Activated CD4-positive, alpha-beta T cell treated with anti-CD3 and anti-CD28 coated beads for 36 hours (primary cell): ENCODE data around the gene NNAT. TPM values are rescaled to one million over a fixed set of nuclear protein-coding genes. Genes with fewer than 3 reads are reported as not detected.
A peak's percentile ranks its signal among the peaks of the same experiment; 100 is the strongest.

Experiments used
- ATAC-seq: fragments of 200-7000 bp; cut with Tn5 transposase; one replicate; pipeline ENCODE4 v1.10.0; 2021; ENCODE audit warnings: mild to moderate bottlenecking, moderate library complexity
- CTCF ChIA-PET: fragments of 350-600 bp; sonication (Branson Sonifier 250); formaldehyde crosslinking; loops from one replicate; lab custom pipeline; 2021; ENCODE audit warnings: antibody characterized with exemption; lab: Charles Lee
- POLR2A ChIA-PET: fragments of 350-600 bp; sonication (Branson Sonifier 250); formaldehyde crosslinking; loops from one replicate; lab custom pipeline; 2021; ENCODE audit warnings: antibody characterized with exemption, inconsistent platforms; lab: Charles Lee
- DNase-seq: peaks from one replicate; pipeline ENCODE4 v3.0.0-alpha.2; 2020
- H3K27ac Mint-ChIP-seq: one replicate; pipeline ENCODE4 v1.8.0; 2021; ENCODE audit warnings: mixed read lengths
- H3K27me3 Mint-ChIP-seq: one replicate; pipeline ENCODE4 v1.8.0; 2021; ENCODE audit warnings: mixed read lengths
- H3K36me3 Mint-ChIP-seq: one replicate; pipeline ENCODE4 v1.8.0; 2021; ENCODE audit warnings: low read depth, mixed read lengths
- H3K4me1 Mint-ChIP-seq: one replicate; pipeline ENCODE4 v1.8.0; 2021; ENCODE audit warnings: mixed read lengths
- H3K4me3 Mint-ChIP-seq: one replicate; pipeline ENCODE4 v1.8.0; 2021; ENCODE audit warnings: mild to moderate bottlenecking, moderate library complexity, mixed read lengths
- H3K9me3 Mint-ChIP-seq: one replicate; pipeline ENCODE4 v1.8.0; 2021; ENCODE audit warnings: low read depth, mixed read lengths
- intact Hi-C, 2 experiments: fragments of 100-400 bp; cut with DNase I in 1 of 2; cut with micrococcal nuclease in 1 of 2; formaldehyde crosslinking; loops; one replicate each; pipeline versions ENCODE4 v1.14.2 to v1.15.1; 2022 to 2024; cut with DNase I, micrococcal nuclease
- total RNA-seq, 2 experiments: library from RNA; stranded (reverse); gene quantifications; one replicate each; pipeline ENCODE4 v1.2.3, GENCODE V29; 2021

NNAT gene
- total RNA-seq, 2 experiments from 2014 or later = 0.42 to 0.91 TPM

GRCh38 chr20:37518606-37519507 is 2.2 kb upstream of the NNAT start:
- Mint-ChIP-seq H3K36me3 (peaks cover 14% of the 10 kb centered on the region), H3K27ac (no peak overlapping the region), H3K27me3 (no peaks in the 10 kb centered on the region), H3K9me3 (no peaks in the 10 kb centered on the region), H3K4me3 (no peak overlapping the region), H3K4me1 (peaks cover 13% of the 10 kb centered on the region)
- intact Hi-C loops = no loop called here
- DNase-seq = no peak
- ChIA-PET CTCF (interaction anchor here (0.7 to 2.0 kb wide), 3 partner anchors 17 to 702 kb away, joined by 3 to 10 read pairs (median 4); no protein-coding TSS in a partner anchor), POLR2A (no interaction called here)
- no peak for ATAC-seq

GRCh38 chr20:37519508-37520418 is 1.3 kb upstream of the NNAT start:
- POLR2A ChIA-PET = no interaction called here

DNA sequence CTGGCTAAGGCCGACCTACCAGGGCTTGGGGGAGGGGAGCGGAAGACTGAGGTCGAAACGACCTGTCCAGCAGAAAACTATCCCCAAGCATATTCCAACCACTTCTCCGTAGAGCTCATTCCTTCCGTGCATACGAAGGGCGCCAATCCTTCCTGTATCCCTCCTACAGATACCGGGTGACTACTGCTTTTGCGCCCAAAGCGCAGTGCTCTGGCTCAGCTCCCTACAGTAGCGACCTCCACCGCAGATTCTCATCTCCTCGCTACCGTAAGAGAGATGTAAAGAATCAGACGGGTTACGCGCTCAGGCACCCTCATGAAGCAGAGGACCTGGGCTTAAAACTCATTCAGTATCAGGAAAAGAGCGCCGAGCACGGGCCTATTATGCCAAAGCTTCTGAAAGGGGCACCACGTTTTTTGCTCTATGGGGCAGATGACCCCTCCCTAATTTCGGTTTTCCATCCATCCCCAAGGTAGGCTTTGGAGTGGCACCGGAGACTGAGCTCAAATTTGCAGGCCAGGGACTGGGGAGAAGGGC is 563 bp upstream of the NNAT start:
- intact Hi-C loops = loop anchor here in 1 of 2 experiments (10.0 kb wide), 1 partner anchor 914 kb away; the partner anchor contains the start of gene SNHG17
- Mint-ChIP-seq H3K4me1 (peaks cover 28% of the 10 kb centered on the region), H3K4me3 (peak overlapping the region; percentile 66), H3K27me3 (no peaks in the 10 kb centered on the region), H3K9me3 (no peaks in the 10 kb centered on the region), H3K36me3 (peaks cover 14% of the 10 kb centered on the region), H3K27ac (no peak overlapping the region)
- CTCF ChIA-PET = interaction anchor here (0.7 to 2.0 kb wide), 2 partner anchors 15 to 42 kb away, joined by 3 to 10 read pairs; no protein-coding TSS in a partner anchor
- DNase-seq (no peak), ATAC-seq (no peak)
- POLR2A ChIA-PET = no interaction called here

More at GRCh38 chr20:37519508-37520418, 1.3 kb upstream of the NNAT start:
- intact Hi-C loops = loop anchor here in 1 of 2 experiments (10.0 kb wide), 1 partner anchor 915 kb away; the partner anchor contains the start of gene SNHG17
- CTCF ChIA-PET = interaction anchor here (0.7 to 2.0 kb wide), 3 partner anchors 14 to 250 kb away, joined by 3 to 10 read pairs (median 3); no protein-coding TSS in a partner anchor
- ATAC-seq (no peak), DNase-seq (no peak)
- Mint-ChIP-seq H3K36me3 (peaks cover 14% of the 10 kb centered on the region), H3K27me3 (no peaks in the 10 kb centered on the region), H3K4me3 (peak overlapping the region; percentile 66), H3K4me1 (peaks cover 20% of the 10 kb centered on the region), H3K27ac (no peak overlapping the region), H3K9me3 (no peaks in the 10 kb centered on the region)

- ChIA-PET POLR2A (interaction anchor here (0.5 kb wide), 1 partner anchor 344 kb away, joined by 5 read pairs; the partner anchor contains the start of gene RPN2), CTCF (interaction anchor here (0.6 to 1.1 kb wide), 4 partner anchors 11 to 355 kb away, joined by 3 to 4 read pairs (median 3); partner anchors contain the start of gene RPN2)
- H3K27ac Mint-ChIP-seq = no peak overlapping the region
- no peaks in the 10 kb centered on the region for H3K9me3 Mint-ChIP-seq
- ATAC-seq (no peak), DNase-seq (no peak)
- H3K4me1 Mint-ChIP-seq = peaks cover 38% of the 10 kb centered on the region
- intact Hi-C loops = loop anchor here in 1 of 2 experiments (10.0 kb wide), 1 partner anchor 912 kb away; the partner anchor contains the start of gene SNHG17
- peaks cover 14% of the 10 kb centered on the region for H3K36me3 Mint-ChIP-seq
- no peak overlapping the region for H3K4me3 Mint-ChIP-seq
- H3K27me3 Mint-ChIP-seq = no peaks in the 10 kb centered on the region
Observed at GRCh38 chr20:37522260-37523011, 1.4 kb downstream of the NNAT start.

DNA sequence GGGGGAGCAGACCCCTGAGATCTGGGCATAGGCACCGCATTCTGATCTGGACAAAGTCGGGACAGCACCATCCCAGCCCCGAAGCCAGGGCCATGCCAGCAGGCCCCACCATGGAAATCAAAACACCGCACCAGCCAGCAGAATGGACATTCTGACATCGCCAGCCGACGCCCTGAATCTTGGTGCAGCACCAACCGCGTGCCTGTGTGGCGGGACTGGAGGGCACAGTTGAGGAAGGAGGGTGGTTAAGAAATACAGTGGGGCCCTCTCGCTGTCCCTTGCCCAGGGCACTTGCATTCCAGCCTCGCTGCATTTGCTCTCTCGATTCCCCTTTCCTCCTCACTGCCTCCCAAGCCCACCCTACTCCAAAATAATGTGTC is 2.0 kb downstream of the NNAT start:
- Mint-ChIP-seq H3K4me3 (no peak overlapping the region), H3K27ac (no peak overlapping the region), H3K36me3 (peaks cover 10% of the 10 kb centered on the region), H3K4me1 (peaks cover 38% of the 10 kb centered on the region), H3K9me3 (no peaks in the 10 kb centered on the region), H3K27me3 (no peaks in the 10 kb centered on the region)
- CTCF ChIA-PET = interaction anchor here (0.5 kb wide), 1 partner anchor 9 kb away, joined by 3 read pairs; no protein-coding TSS in a partner anchor
- intact Hi-C loops = loop anchor here in 1 of 2 experiments (10.0 kb wide), 1 partner anchor 912 kb away; the partner anchor contains the start of gene SNHG17
- DNase-seq = no peak
- POLR2A ChIA-PET = no interaction called here
- no peak for ATAC-seq

- Mint-ChIP-seq H3K27ac (no peak overlapping the region), H3K27me3 (no peaks in the 10 kb centered on the region), H3K9me3 (no peaks in the 10 kb centered on the region), H3K4me3 (no peak overlapping the region), H3K36me3 (peaks cover 8% of the 10 kb centered on the region), H3K4me1 (peaks cover 45% of the 10 kb centered on the region)
- CTCF ChIA-PET = interaction anchor here (2.5 kb wide), 1 partner anchor 10 kb away, joined by 7 read pairs; no protein-coding TSS in a partner anchor
- ATAC-seq = no peak
- POLR2A ChIA-PET = no interaction called here
- intact Hi-C loops = loop anchor here in 1 of 2 experiments (10.0 kb wide), 1 partner anchor 911 kb away; the partner anchor contains the start of gene SNHG17
- DNase-seq = no peak
Observed at GRCh38 chr20:37523911-37524700, 3.1 kb downstream of the NNAT start.

- H3K27ac Mint-ChIP-seq = no peak overlapping the region
- peak; percentile 49 for DNase-seq
- H3K9me3 Mint-ChIP-seq = no peaks in the 10 kb centered on the region
- no peaks in the 10 kb centered on the region for H3K27me3 Mint-ChIP-seq
- peak; percentile 27 for ATAC-seq
- H3K4me1 Mint-ChIP-seq = peaks cover 48% of the 10 kb centered on the region
- no peak overlapping the region for H3K4me3 Mint-ChIP-seq
- intact Hi-C loops = loop anchor here (5.0 to 10.0 kb wide), 5 partner anchors 113 to 910 kb away; partner anchors contain the start of genes CTNNBL1 (in 1 of the 2), MANBAL (in 1 of the 2) and SNHG17 (in 1 of the 2)
- POLR2A ChIA-PET = interaction anchor here (0.6 kb wide), 1 partner anchor 633 kb away, joined by 3 read pairs; no protein-coding TSS in a partner anchor
- H3K36me3 Mint-ChIP-seq = peaks cover 8% of the 10 kb centered on the region
- CTCF ChIA-PET = interaction anchor here (0.5 to 2.5 kb wide), 2 partner anchors 9 to 346 kb away, joined by 4 to 7 read pairs; partner anchors contain the start of gene RPN2
Observed at GRCh38 chr20:37524859-37525708, 4.0 kb downstream of the NNAT start.

- intact Hi-C loops = loop anchor here (5.0 to 10.0 kb wide), 5 partner anchors 114 to 909 kb away; partner anchors contain the start of genes CTNNBL1 (in 1 of the 2), MANBAL (in 1 of the 2) and SNHG17 (in 1 of the 2)
- ChIA-PET POLR2A (no interaction called here), CTCF (interaction anchor here (2.5 kb wide), 1 partner anchor 8 kb away, joined by 7 read pairs; no protein-coding TSS in a partner anchor)
- H3K36me3 Mint-ChIP-seq = peaks cover 5% of the 10 kb centered on the region
- no peak for ATAC-seq
- H3K27me3 Mint-ChIP-seq = no peaks in the 10 kb centered on the region
- no peak overlapping the region for H3K27ac Mint-ChIP-seq
- no peaks in the 10 kb centered on the region for H3K9me3 Mint-ChIP-seq
- H3K4me3 Mint-ChIP-seq = peak overlapping the region; percentile 76
- H3K4me1 Mint-ChIP-seq = peaks cover 46% of the 10 kb centered on the region
- no peak for DNase-seq
Observed at GRCh38 chr20:37525810-37526209, 4.8 kb downstream of the NNAT start.
